HepG2 (cell line): ENCODE data around the gene TMEM253. TPM values are rescaled to one million over a fixed set of nuclear protein-coding genes. Genes with fewer than 3 reads are reported as not detected.

ENCODE experiments used
- NFATC3 ChIP-seq: sonication (generic); formaldehyde crosslinking; IDR thresholded peaks from 2 replicates; pipeline ENCODE4 v1.5.1; 2020; ENCODE audit warnings: mild to moderate bottlenecking, missing genetic modification reagents
- PAWR ChIP-seq: sonication (generic); formaldehyde crosslinking; IDR thresholded peaks from 2 replicates; pipeline ENCODE4 v1.4.0; 2020; ENCODE audit warnings: missing genetic modification reagents, mild to moderate bottlenecking, borderline replicate concordance
- PAX8 ChIP-seq: sonication (generic); formaldehyde crosslinking; IDR thresholded peaks from 2 replicates; pipeline ENCODE4 v1.8.0; 2022; ENCODE audit warnings: mild to moderate bottlenecking, missing genetic modification reagents, borderline replicate concordance
- PRDM15 ChIP-seq: sonication (generic); formaldehyde crosslinking; IDR thresholded peaks from 2 replicates; pipeline ENCODE4 v1.4.0; 2020; ENCODE audit warnings: missing genetic modification reagents
- STAT5B ChIP-seq: sonication (generic); formaldehyde crosslinking; IDR thresholded peaks from 2 replicates; pipeline ENCODE4 v1.4.0; 2020; ENCODE audit warnings: missing genetic modification reagents
- TFDP1 ChIP-seq: IDR thresholded peaks from 2 replicates; pipeline ENCODE4 v1.6.1; 2016; ENCODE audit warnings: missing compliant biosample characterization, missing genetic modification reagents, borderline replicate concordance
- XRCC5 ChIP-seq: fragments of 200-400 bp; formaldehyde crosslinking; optimal IDR thresholded peaks from 2 replicates; pipeline ENCODE3; 2017; ENCODE audit warnings: mild to moderate bottlenecking, low read length
- ZSCAN22 ChIP-seq: sonication (generic); formaldehyde crosslinking; IDR thresholded peaks from 2 replicates; pipeline ENCODE4 v1.4.0; 2020; ENCODE audit warnings: mild to moderate bottlenecking, missing genetic modification reagents
- polyA plus RNA-seq, 8 experiments: library from polyadenylated mRNA; depleted of rRNA in 3 of 8; stranded (reverse) in 7 of 8; unstranded in 1 of 8; fragments of >200 nt; fragmentation: Illumina TruSeq in 4 of 8; extraction: Trizol in 4 of 8; gene quantifications; 2 replicates each; pipeline versions ENCODE4 v1.2.1 to v1.2.3, GENCODE V29; 2011 to 2016; ENCODE audit warnings: low read depth in 4 of 8, missing spikeins in 1 of 8, mixed read lengths in 1 of 8; ENCODE audit not compliant: insufficient read depth in 1 of 8
- total RNA-seq, 5 experiments: library from RNA; depleted of rRNA; stranded (reverse); fragments of >200 nt; fragmentation: Illumina TruSeq; extraction: Trizol; gene quantifications; 2 replicates each; pipeline ENCODE4 v1.2.3, GENCODE V29; 2016; ENCODE audit warnings: low read depth in 1 of 5
- TF ChIP-seq, protein P1 (sequence below): sonication (generic); formaldehyde crosslinking; IDR thresholded peaks from 2 replicates; pipeline ENCODE4 v1.4.0; 2020; ENCODE audit warnings: missing genetic modification reagents
- TF ChIP-seq, protein P2 (sequence below): IDR thresholded peaks from 2 replicates; pipeline ENCODE4 v1.6.1; 2016; ENCODE audit warnings: missing biosample characterization, missing genetic modification reagents, low read depth
- TF ChIP-seq, protein P3 (sequence below): sonication (generic); formaldehyde crosslinking; IDR thresholded peaks from 2 replicates; pipeline ENCODE4 v1.5.1; 2020; ENCODE audit warnings: missing genetic modification reagents, mild to moderate bottlenecking, borderline replicate concordance
- TF ChIP-seq, protein P4 (sequence below): sonication (generic); formaldehyde crosslinking; IDR thresholded peaks from 2 replicates; pipeline ENCODE4 v1.5.0; 2020; ENCODE audit warnings: missing genetic modification reagents, mild to moderate bottlenecking, borderline replicate concordance

TMEM253 gene
- total and polyA plus RNA-seq, 2 of the 13 experiments (the other 11 are each of a cell fraction or from before 2014, with no cell fraction given), result 0.29 to 0.45 TPM

GRCh38 chr14:21071225-21072030 lies 29.4 kb upstream of the TMEM253 start (continued):
- TF ChIP-seq, protein P1, sequence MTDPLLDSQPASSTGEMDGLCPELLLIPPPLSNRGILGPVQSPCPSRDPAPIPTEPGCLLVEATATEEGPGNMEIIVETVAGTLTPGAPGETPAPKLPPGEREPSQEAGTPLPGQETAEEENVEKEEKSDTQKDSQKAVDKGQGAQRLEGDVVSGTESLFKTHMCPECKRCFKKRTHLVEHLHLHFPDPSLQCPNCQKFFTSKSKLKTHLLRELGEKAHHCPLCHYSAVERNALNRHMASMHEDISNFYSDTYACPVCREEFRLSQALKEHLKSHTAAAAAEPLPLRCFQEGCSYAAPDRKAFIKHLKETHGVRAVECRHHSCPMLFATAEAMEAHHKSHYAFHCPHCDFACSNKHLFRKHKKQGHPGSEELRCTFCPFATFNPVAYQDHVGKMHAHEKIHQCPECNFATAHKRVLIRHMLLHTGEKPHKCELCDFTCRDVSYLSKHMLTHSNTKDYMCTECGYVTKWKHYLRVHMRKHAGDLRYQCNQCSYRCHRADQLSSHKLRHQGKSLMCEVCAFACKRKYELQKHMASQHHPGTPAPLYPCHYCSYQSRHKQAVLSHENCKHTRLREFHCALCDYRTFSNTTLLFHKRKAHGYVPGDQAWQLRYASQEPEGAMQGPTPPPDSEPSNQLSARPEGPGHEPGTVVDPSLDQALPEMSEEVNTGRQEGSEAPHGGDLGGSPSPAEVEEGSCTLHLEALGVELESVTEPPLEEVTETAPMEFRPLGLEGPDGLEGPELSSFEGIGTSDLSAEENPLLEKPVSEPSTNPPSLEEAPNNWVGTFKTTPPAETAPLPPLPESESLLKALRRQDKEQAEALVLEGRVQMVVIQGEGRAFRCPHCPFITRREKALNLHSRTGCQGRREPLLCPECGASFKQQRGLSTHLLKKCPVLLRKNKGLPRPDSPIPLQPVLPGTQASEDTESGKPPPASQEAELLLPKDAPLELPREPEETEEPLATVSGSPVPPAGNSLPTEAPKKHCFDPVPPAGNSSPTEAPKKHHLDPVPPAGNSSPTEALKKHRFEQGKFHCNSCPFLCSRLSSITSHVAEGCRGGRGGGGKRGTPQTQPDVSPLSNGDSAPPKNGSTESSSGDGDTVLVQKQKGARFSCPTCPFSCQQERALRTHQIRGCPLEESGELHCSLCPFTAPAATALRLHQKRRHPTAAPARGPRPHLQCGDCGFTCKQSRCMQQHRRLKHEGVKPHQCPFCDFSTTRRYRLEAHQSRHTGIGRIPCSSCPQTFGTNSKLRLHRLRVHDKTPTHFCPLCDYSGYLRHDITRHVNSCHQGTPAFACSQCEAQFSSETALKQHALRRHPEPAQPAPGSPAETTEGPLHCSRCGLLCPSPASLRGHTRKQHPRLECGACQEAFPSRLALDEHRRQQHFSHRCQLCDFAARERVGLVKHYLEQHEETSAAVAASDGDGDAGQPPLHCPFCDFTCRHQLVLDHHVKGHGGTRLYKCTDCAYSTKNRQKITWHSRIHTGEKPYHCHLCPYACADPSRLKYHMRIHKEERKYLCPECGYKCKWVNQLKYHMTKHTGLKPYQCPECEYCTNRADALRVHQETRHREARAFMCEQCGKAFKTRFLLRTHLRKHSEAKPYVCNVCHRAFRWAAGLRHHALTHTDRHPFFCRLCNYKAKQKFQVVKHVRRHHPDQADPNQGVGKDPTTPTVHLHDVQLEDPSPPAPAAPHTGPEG (CRISPR knock-in tag), result no peak
- TF ChIP-seq XRCC5, result no peak
- no peak for TF ChIP-seq NFATC3 (CRISPR knock-in tag)
- no peak for TF ChIP-seq ZSCAN22
- TF ChIP-seq PRDM15, result no peak
- TF ChIP-seq, protein P2, sequence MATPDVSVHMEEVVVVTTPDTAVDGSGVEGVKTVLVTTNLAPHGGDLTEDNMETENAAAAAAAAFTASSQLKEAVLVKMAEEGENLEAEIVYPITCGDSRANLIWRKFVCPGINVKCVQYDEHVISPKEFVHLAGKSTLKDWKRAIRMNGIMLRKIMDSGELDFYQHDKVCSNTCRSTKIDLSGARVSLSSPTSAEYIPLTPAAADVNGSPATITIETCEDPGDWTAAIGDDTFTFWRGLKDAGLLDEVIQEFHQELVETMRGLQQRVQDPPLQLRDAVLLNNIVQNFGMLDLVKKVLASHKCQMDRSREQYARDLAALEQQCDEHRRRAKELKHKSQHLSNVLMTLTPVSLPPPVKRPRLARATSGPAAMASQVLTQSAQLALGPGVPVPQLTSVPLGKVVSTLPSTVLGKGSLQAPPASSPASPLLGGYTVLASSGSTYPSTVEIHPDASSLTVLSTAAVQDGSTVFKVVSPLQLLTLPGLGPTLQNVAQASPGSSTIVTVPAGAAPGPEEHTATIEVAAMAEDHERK, result no peak
- no peak for TF ChIP-seq PAWR (CRISPR knock-in tag)
- TF ChIP-seq PAX8 (CRISPR knock-in tag), result no peak
- no peak for TF ChIP-seq STAT5B
- peak; percentile 23; the same call in 1 of the 2 replicates for TF ChIP-seq TFDP1 (CRISPR knock-in tag)
- TF ChIP-seq, protein P3, sequence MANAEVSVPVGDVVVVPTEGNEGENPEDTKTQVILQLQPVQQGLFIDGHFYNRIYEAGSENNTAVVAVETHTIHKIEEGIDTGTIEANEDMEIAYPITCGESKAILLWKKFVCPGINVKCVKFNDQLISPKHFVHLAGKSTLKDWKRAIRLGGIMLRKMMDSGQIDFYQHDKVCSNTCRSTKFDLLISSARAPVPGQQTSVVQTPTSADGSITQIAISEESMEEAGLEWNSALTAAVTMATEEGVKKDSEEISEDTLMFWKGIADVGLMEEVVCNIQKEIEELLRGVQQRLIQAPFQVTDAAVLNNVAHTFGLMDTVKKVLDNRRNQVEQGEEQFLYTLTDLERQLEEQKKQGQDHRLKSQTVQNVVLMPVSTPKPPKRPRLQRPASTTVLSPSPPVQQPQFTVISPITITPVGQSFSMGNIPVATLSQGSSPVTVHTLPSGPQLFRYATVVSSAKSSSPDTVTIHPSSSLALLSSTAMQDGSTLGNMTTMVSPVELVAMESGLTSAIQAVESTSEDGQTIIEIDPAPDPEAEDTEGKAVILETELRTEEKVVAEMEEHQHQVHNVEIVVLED (CRISPR knock-in tag), result no peak
- TF ChIP-seq, protein P4, sequence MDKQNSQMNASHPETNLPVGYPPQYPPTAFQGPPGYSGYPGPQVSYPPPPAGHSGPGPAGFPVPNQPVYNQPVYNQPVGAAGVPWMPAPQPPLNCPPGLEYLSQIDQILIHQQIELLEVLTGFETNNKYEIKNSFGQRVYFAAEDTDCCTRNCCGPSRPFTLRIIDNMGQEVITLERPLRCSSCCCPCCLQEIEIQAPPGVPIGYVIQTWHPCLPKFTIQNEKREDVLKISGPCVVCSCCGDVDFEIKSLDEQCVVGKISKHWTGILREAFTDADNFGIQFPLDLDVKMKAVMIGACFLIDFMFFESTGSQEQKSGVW, result no peak
